SH-SY5Y (cell line): Measurements from ENCODE around the gene TMEM17.

Source experiments
- GATA2 ChIP-seq: IDR thresholded peaks from 2 replicates; pipeline ENCODE4 v1.6.1; 2011; ENCODE audit warnings: mild to moderate bottlenecking, low read depth, low read length
- GATA3 ChIP-seq: IDR thresholded peaks from 2 replicates; pipeline ENCODE4 v1.6.1; 2011; ENCODE audit warnings: low read depth, mild to moderate bottlenecking, low read length, moderate library complexity

- TF ChIP-seq GATA2 (no peak), GATA3 (no peak)
These were observed 6.4 kb upstream of the TMEM17 start for GRCh38 chr2:62512384-62512783.
